22Rv1 (cell line): ENCODE results near the gene CFAP47.

ENCODE experiments used
- ZFX ChIP-seq: fragments of 450-650 bp; IDR thresholded peaks from 2 replicates; pipeline ENCODE4 v1.6.1; 2017; ENCODE audit warnings: antibody characterized with exemption, borderline replicate concordance
- TF ChIP-seq, protein P1 (sequence below): fragments of 450-650 bp; IDR thresholded peaks from 2 replicates; pipeline ENCODE4 v1.5.1; 2017; ENCODE audit warnings: mild to moderate bottlenecking

DNA sequence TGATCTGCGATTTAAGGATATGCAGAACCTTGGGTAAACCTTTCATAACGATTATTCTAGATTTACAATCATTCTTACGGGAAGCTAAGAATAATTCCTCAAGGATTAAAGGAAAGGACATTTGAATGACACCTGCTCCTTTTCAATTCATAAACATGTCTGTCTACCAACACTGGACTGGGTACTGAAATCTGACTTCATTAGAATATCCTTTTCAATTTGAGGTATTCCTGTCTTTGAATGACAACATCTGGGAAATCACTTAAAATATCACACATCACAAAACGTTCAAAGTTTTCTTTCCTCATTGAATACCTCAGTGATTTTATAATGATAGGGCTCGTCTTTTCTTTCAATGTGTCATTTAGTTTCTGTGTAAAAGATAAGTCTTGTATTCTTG, 87.7 kb downstream of the CFAP47 start:
- TF ChIP-seq, protein P1, sequence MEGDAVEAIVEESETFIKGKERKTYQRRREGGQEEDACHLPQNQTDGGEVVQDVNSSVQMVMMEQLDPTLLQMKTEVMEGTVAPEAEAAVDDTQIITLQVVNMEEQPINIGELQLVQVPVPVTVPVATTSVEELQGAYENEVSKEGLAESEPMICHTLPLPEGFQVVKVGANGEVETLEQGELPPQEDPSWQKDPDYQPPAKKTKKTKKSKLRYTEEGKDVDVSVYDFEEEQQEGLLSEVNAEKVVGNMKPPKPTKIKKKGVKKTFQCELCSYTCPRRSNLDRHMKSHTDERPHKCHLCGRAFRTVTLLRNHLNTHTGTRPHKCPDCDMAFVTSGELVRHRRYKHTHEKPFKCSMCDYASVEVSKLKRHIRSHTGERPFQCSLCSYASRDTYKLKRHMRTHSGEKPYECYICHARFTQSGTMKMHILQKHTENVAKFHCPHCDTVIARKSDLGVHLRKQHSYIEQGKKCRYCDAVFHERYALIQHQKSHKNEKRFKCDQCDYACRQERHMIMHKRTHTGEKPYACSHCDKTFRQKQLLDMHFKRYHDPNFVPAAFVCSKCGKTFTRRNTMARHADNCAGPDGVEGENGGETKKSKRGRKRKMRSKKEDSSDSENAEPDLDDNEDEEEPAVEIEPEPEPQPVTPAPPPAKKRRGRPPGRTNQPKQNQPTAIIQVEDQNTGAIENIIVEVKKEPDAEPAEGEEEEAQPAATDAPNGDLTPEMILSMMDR: no peak
- no peak for TF ChIP-seq ZFX
